DND-41 (cell line): Measurements from ENCODE around the gene CCDC174.
"Not testable (repeated sequence)": the region's sequence is repeated elsewhere in the genome, so short reads cannot be mapped to it uniquely, and the experiment has no call there.

ENCODE experiments used
- ATAC-seq: fragments of 200-7000 bp; cut with Tn5 transposase; 3 replicates; pipeline ENCODE4 v1.9.1; 2021; ENCODE audit warnings: low read depth; ENCODE audit not compliant: insufficient read depth
- DNase-seq: peaks from one replicate; pipeline ENCODE4 v3.0.0-alpha.2; 2020
- H2AFZ ChIP-seq: 2 replicates; pipeline ENCODE4 v1.6.0; 2012; ENCODE audit warnings: low read depth, low read length
- H3K27ac ChIP-seq: 2 replicates; pipeline ENCODE4 v1.5.1; 2012; ENCODE audit warnings: low read length, inconsistent platforms
- H3K27me3 ChIP-seq: fragments of 200-600 bp; sonication (generic); 2 replicates; pipeline ENCODE4 v1.6.0; 2012; ENCODE audit warnings: low read length, mild to moderate bottlenecking, inconsistent platforms; ENCODE audit not compliant: insufficient read depth, poor library complexity
- H3K36me3 ChIP-seq: 2 replicates; pipeline ENCODE4 v1.5.1; 2012; ENCODE audit warnings: low read length, inconsistent platforms; ENCODE audit not compliant: insufficient read depth
- H3K4me1 ChIP-seq: 2 replicates; pipeline ENCODE4 v1.5.1; 2012; ENCODE audit warnings: mild to moderate bottlenecking, low read length; ENCODE audit not compliant: insufficient read depth
- H3K4me2 ChIP-seq: 2 replicates; pipeline ENCODE4 v1.6.0; 2012; ENCODE audit warnings: mild to moderate bottlenecking, moderate library complexity, low read length, inconsistent platforms; ENCODE audit not compliant: insufficient read depth
- H3K4me3 ChIP-seq, 2 experiments: fragments of 200-600 bp in 1 of 2; shearing (Covaris generic) in 1 of 2; 2 replicates each; pipeline ENCODE4 v1.5.1; 2012 to 2016; ENCODE audit warnings: inconsistent platforms in 2 of 2, low read length in 2 of 2, mild to moderate bottlenecking in 2 of 2, low read depth in 1 of 2, moderate library complexity in 1 of 2
- H3K79me2 ChIP-seq: 2 replicates; pipeline ENCODE4 v1.6.0; 2012; ENCODE audit warnings: low read length, inconsistent platforms; ENCODE audit not compliant: insufficient read depth
- H3K9ac ChIP-seq: 2 replicates; pipeline ENCODE4 v1.6.0; 2012; ENCODE audit warnings: low read depth, mild to moderate bottlenecking, inconsistent platforms, low read length, moderate library complexity
- H3K9me3 ChIP-seq: 2 replicates; pipeline ENCODE4 v1.5.1; 2012; ENCODE audit warnings: low read length, moderate library complexity, mild to moderate bottlenecking, inconsistent platforms; ENCODE audit not compliant: insufficient read depth, severe bottlenecking
- H4K20me1 ChIP-seq: 2 replicates; pipeline ENCODE4 v1.6.0; 2012; ENCODE audit warnings: low read length; ENCODE audit not compliant: insufficient read depth
- EZH2 ChIP-seq: IDR thresholded peaks from 3 replicates; pipeline ENCODE4 v1.6.1; 2012; ENCODE audit warnings: borderline replicate concordance, low read depth, mild to moderate bottlenecking, moderate library complexity, low read length, inconsistent platforms; ENCODE audit not compliant: severe bottlenecking
- TF ChIP-seq, protein P1 (sequence below): IDR thresholded peaks from 2 replicates; pipeline ENCODE4 v1.5.1; 2012; ENCODE audit warnings: borderline replicate concordance, low read length, moderate library complexity, mild to moderate bottlenecking; ENCODE audit not compliant: poor library complexity, severe bottlenecking; ENCODE audit errors: extremely low read depth

CCDC174 gene

GRCh38 chr3:14608298-14608697 is 43.3 kb upstream of the CCDC174 start:
- H3K4me1 ChIP-seq, result no peaks in the 10 kb centered on the region
- H3K9ac ChIP-seq, result no peak overlapping the region
- H3K36me3 ChIP-seq, result no peaks in the 10 kb centered on the region
- H3K79me2 ChIP-seq, result no peaks in the 10 kb centered on the region
- no peak for ATAC-seq
- no peak overlapping the region for H3K27ac ChIP-seq
- no peak for DNase-seq
- H4K20me1 ChIP-seq, result no peaks in the 10 kb centered on the region
- no peak overlapping the region for H2AFZ ChIP-seq
- no peak overlapping the region for H3K4me3 ChIP-seq
- no peak overlapping the region for H3K4me2 ChIP-seq
- no peak for TF ChIP-seq EZH2
- TF ChIP-seq, protein P1, sequence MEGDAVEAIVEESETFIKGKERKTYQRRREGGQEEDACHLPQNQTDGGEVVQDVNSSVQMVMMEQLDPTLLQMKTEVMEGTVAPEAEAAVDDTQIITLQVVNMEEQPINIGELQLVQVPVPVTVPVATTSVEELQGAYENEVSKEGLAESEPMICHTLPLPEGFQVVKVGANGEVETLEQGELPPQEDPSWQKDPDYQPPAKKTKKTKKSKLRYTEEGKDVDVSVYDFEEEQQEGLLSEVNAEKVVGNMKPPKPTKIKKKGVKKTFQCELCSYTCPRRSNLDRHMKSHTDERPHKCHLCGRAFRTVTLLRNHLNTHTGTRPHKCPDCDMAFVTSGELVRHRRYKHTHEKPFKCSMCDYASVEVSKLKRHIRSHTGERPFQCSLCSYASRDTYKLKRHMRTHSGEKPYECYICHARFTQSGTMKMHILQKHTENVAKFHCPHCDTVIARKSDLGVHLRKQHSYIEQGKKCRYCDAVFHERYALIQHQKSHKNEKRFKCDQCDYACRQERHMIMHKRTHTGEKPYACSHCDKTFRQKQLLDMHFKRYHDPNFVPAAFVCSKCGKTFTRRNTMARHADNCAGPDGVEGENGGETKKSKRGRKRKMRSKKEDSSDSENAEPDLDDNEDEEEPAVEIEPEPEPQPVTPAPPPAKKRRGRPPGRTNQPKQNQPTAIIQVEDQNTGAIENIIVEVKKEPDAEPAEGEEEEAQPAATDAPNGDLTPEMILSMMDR, result no peak
- peaks cover 11% of the 10 kb centered on the region for H3K27me3 ChIP-seq
- H3K9me3 ChIP-seq, result no peaks in the 10 kb centered on the region

GRCh38 chr3:14609058-14609457 is 42.5 kb upstream of the CCDC174 start:
- not testable (repeated sequence) for H3K4me1 ChIP-seq, H2AFZ ChIP-seq, ATAC-seq, H3K36me3 ChIP-seq, H4K20me1 ChIP-seq, H3K9me3 ChIP-seq, H3K79me2 ChIP-seq, H3K9ac ChIP-seq, H3K27ac ChIP-seq, DNase-seq, H3K4me3 ChIP-seq, H3K4me2 ChIP-seq
- H3K27me3 ChIP-seq, result peaks cover 11% of the 10 kb centered on the region

DNA sequence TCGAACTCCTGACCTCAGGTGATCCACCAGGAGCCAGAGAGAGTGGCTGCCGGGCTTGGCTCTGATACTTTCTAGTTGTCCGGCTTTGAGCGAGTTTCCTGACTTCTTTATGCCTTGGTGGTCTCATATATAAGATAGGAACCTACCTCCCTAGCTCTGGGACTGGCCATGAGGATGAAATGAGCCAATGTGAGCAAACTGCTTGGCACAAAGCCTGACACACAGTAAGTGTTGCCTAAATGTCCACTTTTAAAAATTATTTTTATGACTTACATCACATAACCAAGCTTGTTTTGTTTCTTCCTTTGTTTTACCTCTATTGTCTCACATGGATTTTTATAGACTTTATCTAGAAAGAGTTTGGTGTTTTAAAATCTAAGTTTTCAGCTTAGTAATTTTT is 42.1 kb upstream of the CCDC174 start:
- Histone ChIP-seq H3K9me3 (no peaks in the 10 kb centered on the region), H3K4me2 (no peak overlapping the region), H3K4me3 (no peak overlapping the region), H3K27me3 (peaks cover 11% of the 10 kb centered on the region), H3K36me3 (no peaks in the 10 kb centered on the region), H3K27ac (no peak overlapping the region), H3K4me1 (no peaks in the 10 kb centered on the region), H3K9ac (no peak overlapping the region), H3K79me2 (no peaks in the 10 kb centered on the region), H2AFZ (no peak overlapping the region), H4K20me1 (no peaks in the 10 kb centered on the region)
- DNase-seq (no peak), ATAC-seq (no peak)
- TF ChIP-seq EZH2, result no peak
- TF ChIP-seq, protein P1, result no peak

DNA sequence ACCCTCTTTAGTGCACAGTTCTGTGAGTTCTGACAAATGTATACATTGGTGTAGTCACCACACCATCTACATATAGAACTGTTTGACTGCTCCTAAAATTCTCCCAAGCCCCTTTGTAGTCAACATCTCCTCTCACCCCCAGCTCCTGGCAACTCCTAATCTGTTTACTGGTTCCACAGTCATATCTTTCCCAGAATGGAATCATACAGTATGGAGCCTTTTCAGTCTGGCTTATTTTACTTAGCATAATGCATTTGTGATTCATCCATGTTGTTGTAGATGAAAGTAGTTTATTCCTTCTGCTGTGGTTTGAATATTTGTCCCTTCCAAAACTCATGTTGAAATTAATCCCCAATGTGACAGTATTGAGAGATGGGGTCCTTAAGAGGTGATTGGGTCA is 41.6 kb upstream of the CCDC174 start:
- Histone ChIP-seq H3K4me2 (no peak overlapping the region), H3K36me3 (no peaks in the 10 kb centered on the region), H2AFZ (no peak overlapping the region), H3K4me1 (no peaks in the 10 kb centered on the region), H3K79me2 (no peaks in the 10 kb centered on the region), H3K4me3 (no peak overlapping the region), H3K27me3 (peaks cover 11% of the 10 kb centered on the region), H3K27ac (no peak overlapping the region), H4K20me1 (no peaks in the 10 kb centered on the region), H3K9ac (no peak overlapping the region), H3K9me3 (no peaks in the 10 kb centered on the region)
- DNase-seq (no peak), ATAC-seq (no peak)
- TF ChIP-seq, protein P1, result no peak
- no peak for TF ChIP-seq EZH2
